ENCODE results near the gene SDK2.
"Not testable (repeated sequence)": the region's sequence is repeated elsewhere in the genome, so short reads cannot be mapped to it uniquely, and the experiment has no call there.

SDK2 gene

DNA sequence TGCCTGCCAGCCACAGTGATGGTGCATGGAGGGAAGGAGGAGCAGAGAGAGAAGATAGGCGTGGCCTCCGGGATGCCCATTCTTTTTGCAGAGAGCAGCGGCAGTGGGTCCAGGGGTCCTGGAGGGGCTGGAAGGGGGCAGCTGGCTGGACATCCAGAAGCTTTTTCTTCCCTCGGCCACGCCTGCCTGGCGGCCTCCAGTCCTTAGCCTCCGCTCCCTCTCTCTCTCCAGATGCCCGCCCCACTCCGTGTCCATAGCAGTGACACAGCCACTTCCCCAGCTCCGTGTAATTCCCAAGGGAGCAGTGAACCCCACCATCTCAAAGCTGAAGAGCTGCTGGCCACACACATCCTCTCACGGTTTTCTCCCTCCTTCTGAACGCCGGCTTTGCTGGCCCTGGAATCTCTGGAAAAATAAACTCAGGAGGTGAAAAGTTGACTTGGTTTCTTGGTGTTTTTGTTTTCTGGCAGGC, 306.2 kb downstream of the SDK2 start:
- DNase-seq (ENCODE audit: extremely low read depth in 1 of 2, low read depth in 1 of 2) = no peak

DNA sequence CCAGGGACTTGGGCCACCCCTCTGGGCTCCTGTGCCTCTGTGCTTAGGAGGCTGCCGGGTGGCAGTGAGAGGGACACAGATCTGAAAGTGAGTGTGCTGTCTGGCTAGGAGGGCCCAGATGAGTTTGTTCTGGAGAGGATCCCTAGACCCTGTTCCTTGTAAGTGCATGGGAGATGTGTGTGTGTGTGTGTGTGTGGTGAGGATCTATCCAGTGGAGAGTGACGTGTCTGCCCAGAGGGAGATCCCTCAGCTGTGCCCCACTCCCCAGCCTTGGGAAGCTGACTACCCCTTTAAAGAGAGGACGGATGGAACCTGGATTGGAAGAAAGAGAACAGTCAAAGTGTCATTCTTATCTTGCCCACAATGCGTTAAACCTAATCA, 306.9 kb downstream of the SDK2 start:
- DNase-seq (ENCODE audit: extremely low read depth in 1 of 2, low read depth in 1 of 2) = no peak

DNA sequence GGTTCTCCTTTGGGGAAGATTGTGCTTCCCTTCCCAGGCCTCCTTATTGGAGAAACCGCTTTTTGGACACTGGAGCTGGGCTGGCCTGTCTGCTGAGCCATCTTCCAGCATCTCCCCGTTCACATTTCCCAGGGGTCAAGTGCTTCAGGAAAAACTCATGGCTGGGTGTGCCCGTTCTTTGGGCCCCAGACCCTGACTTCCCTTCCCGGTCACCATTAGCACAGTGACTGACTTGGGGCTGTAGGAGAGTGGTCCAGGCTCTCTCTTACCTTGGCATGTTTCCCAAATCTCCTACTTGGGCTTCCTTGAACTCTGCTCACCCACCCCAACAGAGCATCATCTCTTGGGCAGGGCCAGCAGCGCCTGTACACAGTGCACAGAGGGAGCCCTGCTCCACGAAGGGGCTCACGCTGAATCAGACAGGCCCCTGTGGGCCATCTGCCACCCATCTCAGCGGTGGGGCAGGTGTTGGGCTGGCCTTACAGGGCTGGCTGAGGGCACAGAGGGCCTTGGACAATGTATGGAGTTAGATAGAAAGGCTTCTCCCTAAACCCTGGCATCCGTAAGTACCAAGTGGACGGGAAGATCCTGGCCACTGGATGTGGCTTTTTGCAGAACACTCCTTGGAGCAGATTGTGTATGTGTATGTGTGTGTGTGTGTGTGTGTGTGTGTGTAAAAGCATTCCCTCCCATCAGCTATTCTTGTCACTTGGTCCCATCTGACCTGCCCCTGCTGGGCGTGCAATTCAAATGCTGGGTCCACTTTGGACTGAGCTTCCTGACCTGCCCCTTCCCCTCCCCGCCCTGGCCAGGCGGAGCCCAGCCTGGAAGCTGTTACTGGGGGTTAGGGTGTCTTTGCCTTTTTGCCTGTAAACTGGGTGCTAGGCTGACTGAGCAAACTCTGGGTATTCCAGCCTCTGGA, 307.6 kb downstream of the SDK2 start:
- DNase-seq (ENCODE audit: extremely low read depth in 1 of 2, low read depth in 1 of 2) = no peak

DNA sequence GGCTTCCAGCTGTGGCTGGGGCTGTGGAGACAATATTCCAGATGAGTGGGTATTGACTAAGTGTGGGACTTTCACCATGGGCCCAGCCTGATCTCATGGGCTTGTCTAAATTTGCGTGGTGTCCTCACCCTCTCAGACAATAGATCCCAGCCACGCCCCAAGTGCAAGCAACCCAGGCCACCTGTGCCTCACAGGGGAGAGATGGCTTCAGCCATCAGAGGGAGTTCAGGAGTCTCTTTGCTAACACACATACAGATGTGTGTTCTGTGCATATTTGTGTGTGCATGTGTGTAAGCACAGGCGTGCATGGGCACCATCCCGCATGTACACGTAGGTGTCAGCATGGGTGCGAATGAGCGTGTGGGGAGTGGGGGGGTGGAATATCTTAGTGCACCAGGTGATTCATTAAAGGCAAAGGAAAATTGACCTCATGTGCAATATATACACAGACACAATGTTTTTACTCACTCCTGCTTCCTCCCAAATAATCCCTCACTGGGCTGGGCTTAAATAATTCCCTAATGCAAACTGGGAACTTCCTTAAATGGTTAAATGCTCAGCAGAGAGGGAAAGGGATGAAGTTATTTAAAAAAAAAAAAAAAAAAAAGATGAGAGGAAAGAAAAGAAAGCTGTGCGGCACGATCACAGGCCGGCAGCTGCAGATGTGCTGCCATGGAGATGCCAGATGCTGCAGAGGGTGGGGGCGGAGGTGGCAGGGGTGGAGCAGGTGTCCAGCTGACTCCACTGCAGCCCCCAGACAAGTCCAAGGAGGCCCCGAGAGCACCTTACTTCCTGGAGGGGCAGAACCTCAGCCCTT, 308.4 kb downstream of the SDK2 start:
- DNase-seq (ENCODE audit: extremely low read depth in 1 of 2, low read depth in 1 of 2) = no peak

DNA sequence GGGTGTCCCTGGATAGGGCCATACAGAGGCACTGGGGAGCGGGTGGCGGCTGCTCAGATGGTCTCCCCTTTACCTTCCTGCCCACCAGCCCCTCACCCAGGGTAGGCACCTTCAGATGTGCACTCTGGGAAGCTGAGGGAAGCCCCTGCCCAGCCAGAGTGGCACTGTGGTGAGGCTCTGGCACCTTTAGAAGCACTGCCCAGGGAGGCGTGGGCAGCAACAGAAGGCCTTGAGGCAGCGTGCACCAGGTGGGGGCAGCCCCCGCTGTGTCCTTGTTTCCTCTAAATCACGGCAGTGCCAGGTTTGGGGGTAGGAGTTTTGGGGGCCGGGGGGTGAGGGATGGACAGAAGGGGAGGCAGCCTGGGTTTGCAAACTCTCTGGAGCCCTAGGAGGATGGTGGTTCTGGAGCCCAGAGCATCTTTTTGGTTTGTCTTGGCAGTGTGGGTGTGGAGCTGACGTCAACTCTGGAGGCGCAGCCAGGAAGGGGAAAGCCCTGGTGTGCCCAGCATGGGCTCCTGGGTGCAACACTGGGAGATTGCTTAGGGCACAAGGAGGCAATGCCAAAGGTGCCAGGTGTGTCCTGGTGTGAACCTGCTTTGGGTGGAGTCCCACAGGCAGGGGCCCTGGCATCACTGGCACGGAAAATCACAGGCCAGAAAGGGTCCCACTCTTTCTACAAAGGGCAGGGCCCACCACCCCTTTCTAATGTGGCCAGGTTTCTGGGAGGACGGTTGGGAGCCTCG, 309.3 kb downstream of the SDK2 start:
- DNase-seq (ENCODE audit: extremely low read depth in 1 of 2, low read depth in 1 of 2) = no peak

DNA sequence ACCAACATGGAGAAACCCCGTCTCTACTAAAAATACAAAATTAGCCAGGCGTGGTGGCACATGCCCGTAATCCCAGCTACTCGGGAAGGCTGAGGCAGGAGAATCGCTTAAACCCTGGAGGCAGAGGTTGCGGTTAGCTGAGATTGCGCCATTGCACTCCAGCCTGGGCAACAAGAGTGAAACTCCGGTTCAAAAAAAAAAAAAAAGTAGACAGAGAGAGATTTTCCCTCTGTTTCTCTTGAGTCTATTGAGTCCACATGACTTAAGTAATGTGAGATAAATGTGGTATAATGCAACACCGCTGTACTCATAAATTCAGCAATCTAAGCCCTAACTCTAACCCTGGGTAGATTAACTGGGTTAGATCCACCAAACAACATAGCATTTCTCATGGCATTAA, 310.8 kb downstream of the SDK2 start:
- DNase-seq (ENCODE audit: extremely low read depth in 1 of 2, low read depth in 1 of 2) = not testable (repeated sequence)

DNA sequence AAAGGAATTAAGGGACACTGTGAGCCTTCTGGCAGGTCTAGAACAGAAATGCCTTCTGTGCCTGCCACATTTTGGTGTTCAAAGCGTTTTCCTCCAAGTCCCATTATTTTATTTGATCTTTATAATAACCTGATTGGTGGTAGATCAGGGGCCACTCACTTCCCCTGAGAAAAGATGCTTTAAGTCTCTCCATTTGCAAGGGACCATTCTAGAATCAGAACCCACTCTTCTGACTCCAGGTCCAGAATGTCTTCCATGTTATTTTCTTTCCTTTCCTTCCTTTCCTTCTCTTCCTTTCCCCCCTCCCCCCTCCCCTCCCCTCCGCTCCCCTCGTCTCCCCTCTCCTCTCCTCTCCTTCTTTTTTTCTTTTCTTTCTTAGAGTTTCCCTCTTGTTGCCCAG, 313.2 kb downstream of the SDK2 start:
- no peak for DNase-seq (ENCODE audit: extremely low read depth in 1 of 2, low read depth in 1 of 2)

- DNase-seq (ENCODE audit: extremely low read depth in 1 of 2, low read depth in 1 of 2) = no peak
Measured at GRCh38 chr17:73327676-73328075, 316.6 kb downstream of the SDK2 start.

DNA sequence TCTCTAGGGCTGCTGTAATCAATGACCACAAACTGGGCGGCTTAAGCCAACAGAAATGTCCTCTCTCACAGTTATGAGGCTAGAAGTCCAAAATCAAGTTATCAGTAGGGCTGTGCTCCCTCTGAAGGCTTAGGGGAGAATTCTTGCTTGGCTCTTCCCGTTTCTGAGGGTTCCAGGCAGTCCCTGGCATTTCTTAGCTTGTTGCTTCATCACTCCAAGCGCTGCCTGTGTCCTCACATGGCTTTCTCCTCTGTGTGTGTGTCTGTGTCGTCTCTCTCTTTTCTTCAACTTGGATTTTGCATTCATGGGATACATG, 318.8 kb downstream of the SDK2 start:
- DNase-seq (ENCODE audit: extremely low read depth in 1 of 2, low read depth in 1 of 2) = no peak

DNA sequence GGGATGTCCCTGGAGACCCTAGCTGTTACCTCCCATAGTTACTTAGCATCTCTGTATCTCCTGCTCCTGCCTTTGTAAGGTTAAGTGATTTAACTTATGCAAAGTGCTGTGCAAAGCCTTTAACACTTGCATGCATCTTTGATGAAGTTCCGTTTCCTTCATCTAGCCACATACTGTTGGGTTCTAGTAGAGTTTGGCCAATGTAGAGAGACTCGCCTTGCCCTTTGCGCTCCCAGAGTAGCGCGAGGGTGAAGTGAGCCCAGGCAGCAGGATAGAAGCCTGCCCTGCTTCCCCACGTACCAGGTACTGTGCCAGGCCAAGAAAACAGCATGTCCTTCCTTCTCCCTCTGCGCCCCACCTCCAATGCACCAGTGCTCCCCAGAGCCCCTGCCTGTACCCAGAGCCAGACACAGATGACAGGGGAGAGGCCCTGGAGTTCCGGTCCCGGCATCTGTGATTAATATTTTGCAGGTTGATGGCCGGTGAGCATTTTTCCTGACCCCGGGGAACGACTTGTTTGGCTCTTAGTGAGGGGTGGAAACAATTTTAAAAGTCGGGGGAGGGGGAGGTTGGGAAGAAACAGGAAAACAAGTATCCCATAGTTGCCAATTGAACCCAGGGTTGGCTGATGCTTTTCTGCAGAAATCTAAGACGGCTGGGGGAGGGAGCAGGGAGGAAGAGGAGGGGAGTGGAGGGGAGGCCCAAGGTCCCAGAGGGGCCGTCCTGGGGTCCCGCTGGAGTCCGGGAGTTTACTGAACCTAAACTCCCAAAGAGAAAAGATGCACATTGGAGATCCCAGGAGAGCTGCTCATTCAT, 319.3 kb downstream of the SDK2 start:
- DNase-seq (ENCODE audit: extremely low read depth in 1 of 2, low read depth in 1 of 2) = no peak

GRCh38 chr17:73324160-73324475, 320.1 kb downstream of the SDK2 start:
- DNase-seq (ENCODE audit: extremely low read depth in 1 of 2, low read depth in 1 of 2) = no peak

- no peak for DNase-seq (ENCODE audit: extremely low read depth in 1 of 2, low read depth in 1 of 2)
Measured at GRCh38 chr17:73323409-73324159, 320.7 kb downstream of the SDK2 start.

GRCh38 chr17:73320601-73321264, 323.5 kb downstream of the SDK2 start:
- no peak for DNase-seq (ENCODE audit: extremely low read depth in 1 of 2, low read depth in 1 of 2)

- no peak for DNase-seq (ENCODE audit: extremely low read depth in 1 of 2, low read depth in 1 of 2)
Measured at GRCh38 chr17:73319766-73320165, 324.5 kb downstream of the SDK2 start.

GRCh38 chr17:73318836-73319235, 325.4 kb downstream of the SDK2 start:
- no peak for DNase-seq (ENCODE audit: extremely low read depth in 1 of 2, low read depth in 1 of 2)

- DNase-seq (ENCODE audit: extremely low read depth in 1 of 2, low read depth in 1 of 2) = no peak
Measured at GRCh38 chr17:73318427-73318813, 325.8 kb downstream of the SDK2 start.

- no peak for DNase-seq (ENCODE audit: extremely low read depth in 1 of 2, low read depth in 1 of 2)
Measured at GRCh38 chr17:73317513-73318426, 326.5 kb downstream of the SDK2 start.

- no peak for DNase-seq (ENCODE audit: extremely low read depth in 1 of 2, low read depth in 1 of 2)
Measured at GRCh38 chr17:73316919-73317505, 327.2 kb downstream of the SDK2 start.

All from stimulated activated CD8-positive, alpha-beta memory T cell treated with anti-CD3 and anti-CD28 coated beads, Interleukin-7, amount 100 ng/mL, for 48 hours (primary cell).